ENCODE measurements around the gene MESP1. TPM values are rescaled to one million over a fixed set of nuclear protein-coding genes. Genes with fewer than 3 reads are reported as not detected.

MESP1 gene
- polyA plus RNA-seq, 1 experiment, result 0.49 TPM

GRCh38 chr15:89778861-89779260 is 27.8 kb upstream of the MESP1 start:
- CTCF ChIA-PET, result interaction anchor here (1.7 kb wide), 1 partner anchor 96 kb away, joined by 6 read pairs; no protein-coding TSS in a partner anchor
- POLR2A ChIA-PET, result no interaction called here
- Histone ChIP-seq H3K27me3 (ENCODE audit: control insufficient read depth, insufficient read depth, low read length) (no peaks in the 10 kb centered on the region), H3K36me3 (ENCODE audit: control insufficient read depth, insufficient read depth, low read length) (no peaks in the 10 kb centered on the region), H3K4me3 (ENCODE audit: low read depth, low read length) (no peak overlapping the region)
- TF ChIP-seq CTCF (IDR thresholded peaks at IDR 0.05; ENCODE audit: insufficient read depth, low read depth, low read length), result no peak
- DNase-seq (ENCODE audit: low read depth), result no peak

- no peaks in the 10 kb centered on the region for H3K27me3 ChIP-seq (ENCODE audit: control insufficient read depth, insufficient read depth, low read length)
- H3K36me3 ChIP-seq (ENCODE audit: control insufficient read depth, insufficient read depth, low read length), result no peaks in the 10 kb centered on the region
- POLR2A ChIA-PET, result no interaction called here
- H3K4me3 ChIP-seq (ENCODE audit: low read depth, low read length), result no peak overlapping the region
- no peak for DNase-seq (ENCODE audit: low read depth)
- CTCF ChIA-PET, result interaction anchor here (1.1 to 1.7 kb wide), 2 partner anchors 39 to 97 kb away, joined by 3 to 6 read pairs; no protein-coding TSS in a partner anchor
- TF ChIP-seq CTCF (IDR thresholded peaks at IDR 0.05; ENCODE audit: insufficient read depth, low read depth, low read length), result no peak
Measured at GRCh38 chr15:89777782-89778380, 26.8 kb upstream of the MESP1 start.

- Histone ChIP-seq H3K4me3 (ENCODE audit: low read depth, low read length) (no peak overlapping the region), H3K27me3 (ENCODE audit: control insufficient read depth, insufficient read depth, low read length) (no peaks in the 10 kb centered on the region), H3K36me3 (ENCODE audit: control insufficient read depth, insufficient read depth, low read length) (no peaks in the 10 kb centered on the region)
- no peak for DNase-seq (ENCODE audit: low read depth)
- TF ChIP-seq CTCF (IDR thresholded peaks at IDR 0.05; ENCODE audit: insufficient read depth, low read depth, low read length), result no peak
- ChIA-PET CTCF (interaction anchor here (1.1 kb wide), 1 partner anchor 38 kb away, joined by 3 read pairs; no protein-coding TSS in a partner anchor), POLR2A (no interaction called here)
Measured at GRCh38 chr15:89777073-89777751, 26.2 kb upstream of the MESP1 start.

- Histone ChIP-seq H3K36me3 (ENCODE audit: control insufficient read depth, insufficient read depth, low read length) (no peaks in the 10 kb centered on the region), H3K27me3 (ENCODE audit: control insufficient read depth, insufficient read depth, low read length) (no peaks in the 10 kb centered on the region), H3K4me3 (ENCODE audit: low read depth, low read length) (peak within 1 kb of the TSS; percentile 40)
- DNase-seq (ENCODE audit: low read depth), result no peak
- POLR2A ChIA-PET, result no interaction called here
- CTCF ChIA-PET, result interaction anchor here (1.0 to 8.6 kb wide), 5 partner anchors 16 to 111 kb away, joined by 3 to 50 read pairs (median 5); no protein-coding TSS in a partner anchor
- peak; percentile 45 for TF ChIP-seq CTCF (IDR thresholded peaks at IDR 0.05; ENCODE audit: insufficient read depth, low read depth, low read length)
Measured at GRCh38 chr15:89776274-89777072, 25.4 kb upstream of the MESP1 start, which contains the start of gene MESP2. Gene MESP2, plus strand, starts transcription at chr15:89776332. Its CDS starts 26 bp downstream, at chr15:89776358.

GRCh38 chr15:89775815-89776214 is 24.8 kb upstream of the MESP1 start:
- CTCF ChIA-PET, result interaction anchor here (1.0 to 8.6 kb wide), 5 partner anchors 15 to 112 kb away, joined by 3 to 50 read pairs (median 5); no protein-coding TSS in a partner anchor
- no peak for DNase-seq (ENCODE audit: low read depth)
- H3K4me3 ChIP-seq (ENCODE audit: low read depth, low read length), result peak overlapping the region; percentile 40
- H3K36me3 ChIP-seq (ENCODE audit: control insufficient read depth, insufficient read depth, low read length), result no peaks in the 10 kb centered on the region
- TF ChIP-seq CTCF (IDR thresholded peaks at IDR 0.05; ENCODE audit: insufficient read depth, low read depth, low read length), result no peak
- H3K27me3 ChIP-seq (ENCODE audit: control insufficient read depth, insufficient read depth, low read length), result no peaks in the 10 kb centered on the region
- POLR2A ChIA-PET, result no interaction called here

Measured in BJ (cell line).